Lung (tissue), 12 donors: ENCODE data around the gene TMEM263. TPM values are rescaled to one million over a fixed set of nuclear protein-coding genes. Genes with fewer than 3 reads are reported as not detected.

ENCODE experiments used
- ATAC-seq: fragments of 200-7000 bp; cut with Tn5 transposase; one replicate; pipeline ENCODE4 v1.9.1; 2020; ENCODE audit warnings: moderate number of reproducible peaks; ENCODE audit not compliant: insufficient read depth, low FRiP score
- DNase-seq, 3 donors: peaks; one replicate each; pipeline ENCODE4 v3.0.0-alpha.2; 2013 to 2017
- H3K27ac ChIP-seq, 2 donors: one replicate each; pipeline ENCODE4 v1.5.1; 2013; ENCODE audit warnings: mild to moderate bottlenecking in 2 of 2, moderate library complexity in 2 of 2, control low read depth in 1 of 2, inconsistent platforms in 1 of 2, low read depth in 1 of 2, low read length in 1 of 2
- H3K27me3 ChIP-seq, 3 donors: one replicate each; pipeline ENCODE4 v1.5.1; 2013; ENCODE audit warnings: low read length in 2 of 3; ENCODE audit not compliant: control insufficient read depth in 3 of 3, insufficient read depth in 3 of 3
- H3K36me3 ChIP-seq, 4 donors: one replicate each; pipeline ENCODE4 v1.5.1; 2013; ENCODE audit warnings: low read length in 4 of 4, mild to moderate bottlenecking in 1 of 4, moderate library complexity in 1 of 4; ENCODE audit not compliant: control insufficient read depth in 4 of 4, insufficient read depth in 4 of 4
- H3K4me1 ChIP-seq, 5 donors: one replicate each; pipeline ENCODE4 v1.5.1; 2013; ENCODE audit warnings: low read length in 5 of 5, mild to moderate bottlenecking in 2 of 5, moderate library complexity in 1 of 5; ENCODE audit not compliant: control insufficient read depth in 5 of 5, insufficient read depth in 5 of 5
- H3K4me3 ChIP-seq: one replicate; pipeline ENCODE4 v1.5.1; 2013; ENCODE audit warnings: mild to moderate bottlenecking, control low read depth, moderate library complexity
- H3K9ac ChIP-seq, 2 donors: one replicate each; pipeline ENCODE4 v1.5.1; 2013; ENCODE audit warnings: low read length in 2 of 2, control low read depth in 1 of 2; ENCODE audit not compliant: insufficient read depth in 1 of 2
- H3K9me3 ChIP-seq, 4 donors: one replicate each; pipeline ENCODE4 v1.5.1; 2013; ENCODE audit warnings: low read length in 3 of 4, mild to moderate bottlenecking in 1 of 4, moderate library complexity in 1 of 4; ENCODE audit not compliant: control insufficient read depth in 4 of 4, insufficient read depth in 3 of 4
- WGBS, 2 donors: extraction: QIAGEN DNeasy Blood & Tissue Kit; methylation state at CpG; one replicate each; pipeline ENCODE4 v1.1.7; 2013; 5-methylcytosine and 5-hydroxymethylcytosine counted together
- polyA plus RNA-seq, 2 donors: library from polyadenylated mRNA; stranded (reverse); fragments of 200-250 nt; gene quantifications; one replicate each; pipeline ENCODE4 v1.2.1, GENCODE V29; 2013
- total RNA-seq, 2 donors: library from RNA; depleted of rRNA in 1 of 2; stranded (reverse); fragments of >200 nt in 1 of 2; gene quantifications; one replicate each; pipeline ENCODE4 v1.2.1, GENCODE V29; 2014 to 2021
- TF ChIP-seq, protein P1 (sequence below): IDR thresholded peaks from 2 replicates; pipeline ENCODE4 v1.5.1; 2012; ENCODE audit warnings: mild to moderate bottlenecking; ENCODE audit errors: control extremely low read depth, extremely low read depth
- donor health status: control.
- donor health status: control.
- donor health status: Bipolar disorder and iron deficiency.
- donor health status: healthy.
- donor health status: DM: yes; HTN: yes; CAD: no.

The TMEM263 gene
- total and polyA plus RNA-seq, 4 donors = 9.6 to 73.9 (median 22.2) TPM

- Histone ChIP-seq H3K4me1 (no peaks in the 10 kb centered on the region), H3K9ac (no peak overlapping the region), H3K27me3 (no peaks in the 10 kb centered on the region), H3K4me3 (no peak overlapping the region), H3K9me3 (no peaks in the 10 kb centered on the region), H3K36me3 (no peaks in the 10 kb centered on the region), H3K27ac (no peak overlapping the region)
- WGBS, 2 donors = 51 to 75% methylated on average over 3 of the region's 3 CpGs
- DNase-seq (no peak), ATAC-seq (no peak)
- TF ChIP-seq, protein P1, sequence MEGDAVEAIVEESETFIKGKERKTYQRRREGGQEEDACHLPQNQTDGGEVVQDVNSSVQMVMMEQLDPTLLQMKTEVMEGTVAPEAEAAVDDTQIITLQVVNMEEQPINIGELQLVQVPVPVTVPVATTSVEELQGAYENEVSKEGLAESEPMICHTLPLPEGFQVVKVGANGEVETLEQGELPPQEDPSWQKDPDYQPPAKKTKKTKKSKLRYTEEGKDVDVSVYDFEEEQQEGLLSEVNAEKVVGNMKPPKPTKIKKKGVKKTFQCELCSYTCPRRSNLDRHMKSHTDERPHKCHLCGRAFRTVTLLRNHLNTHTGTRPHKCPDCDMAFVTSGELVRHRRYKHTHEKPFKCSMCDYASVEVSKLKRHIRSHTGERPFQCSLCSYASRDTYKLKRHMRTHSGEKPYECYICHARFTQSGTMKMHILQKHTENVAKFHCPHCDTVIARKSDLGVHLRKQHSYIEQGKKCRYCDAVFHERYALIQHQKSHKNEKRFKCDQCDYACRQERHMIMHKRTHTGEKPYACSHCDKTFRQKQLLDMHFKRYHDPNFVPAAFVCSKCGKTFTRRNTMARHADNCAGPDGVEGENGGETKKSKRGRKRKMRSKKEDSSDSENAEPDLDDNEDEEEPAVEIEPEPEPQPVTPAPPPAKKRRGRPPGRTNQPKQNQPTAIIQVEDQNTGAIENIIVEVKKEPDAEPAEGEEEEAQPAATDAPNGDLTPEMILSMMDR = no peak
Measured at GRCh38 chr12:106924268-106924861, 31.3 kb upstream of the TMEM263 start.

- no peaks in the 10 kb centered on the region for H3K36me3 ChIP-seq
- no peak overlapping the region for H3K27ac ChIP-seq
- TF ChIP-seq, protein P1 = no peak
- H3K4me1 ChIP-seq = no peaks in the 10 kb centered on the region
- no peaks in the 10 kb centered on the region for H3K9me3 ChIP-seq
- 95 to 97% methylated on average over 1 of the region's 1 CpG for WGBS, 2 donors
- H3K9ac ChIP-seq = no peak overlapping the region
- no peaks in the 10 kb centered on the region for H3K27me3 ChIP-seq
- no peak overlapping the region for H3K4me3 ChIP-seq
- DNase-seq (no peak), ATAC-seq (no peak)
Measured at GRCh38 chr12:106926657-106927056, 29.1 kb upstream of the TMEM263 start.

DNA sequence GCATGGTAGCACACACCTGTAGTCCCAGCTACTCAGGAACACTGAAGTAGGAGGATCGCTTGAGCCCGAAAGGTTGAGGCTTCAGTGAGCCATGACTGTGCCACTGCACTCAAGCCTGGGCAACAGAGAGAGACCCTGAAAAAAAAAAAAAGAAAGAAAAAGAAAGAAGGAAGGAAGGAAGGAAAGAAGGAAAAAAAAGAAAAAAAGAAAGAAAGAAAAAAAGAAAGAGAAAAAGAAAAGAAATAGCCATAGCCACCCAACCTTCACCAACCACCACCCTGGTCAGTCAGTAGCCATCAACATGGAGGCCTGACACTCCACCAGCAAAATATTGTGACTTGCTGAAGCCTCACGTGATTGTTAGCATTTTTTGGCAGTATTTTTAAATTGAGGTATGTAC is 21.4 kb upstream of the TMEM263 start:
- Histone ChIP-seq H3K27ac (no peak overlapping the region), H3K9ac (no peak overlapping the region), H3K9me3 (peaks cover 0 to 4% (median 0%) of the 10 kb centered on the region in 4 donors), H3K36me3 (no peaks in the 10 kb centered on the region), H3K27me3 (peaks cover 0 to 2% (median 0%) of the 10 kb centered on the region in 3 donors), H3K4me3 (no peak overlapping the region), H3K4me1 (no peaks in the 10 kb centered on the region)
- WGBS, 2 donors = 81 to 89% methylated on average over 3 of the region's 3 CpGs
- ATAC-seq (no peak), DNase-seq (no peak)
- TF ChIP-seq, protein P1 = no peak
